ENCODE measurements around the gene SLC16A2. TPM values are rescaled to one million over a fixed set of nuclear protein-coding genes. Genes with fewer than 3 reads are reported as not detected.

Gene SLC16A2
- total and polyA plus RNA-seq, 8 donors: 16.4 to 29.6 (median 23.8) TPM

GRCh38 chrX:74437530-74437929 lies 16.2 kb downstream of the SLC16A2 start:
- H3K4me3 ChIP-seq: no peak overlapping the region
- no peaks in the 10 kb centered on the region for H3K4me1 ChIP-seq
- no peaks in the 10 kb centered on the region for H3K36me3 ChIP-seq
- no peaks in the 10 kb centered on the region for H3K27me3 ChIP-seq
- TF ChIP-seq CTCF (IDR thresholded peaks at IDR 0.05): no peak
- H3K27ac ChIP-seq: no peak overlapping the region
- intact Hi-C loops (cut with DNase I): no loop called here
- DNase-seq: no peak
- H3K9me3 ChIP-seq: no peaks in the 10 kb centered on the region
- ATAC-seq: no peak

- no peak overlapping the region for H3K4me3 ChIP-seq
- DNase-seq: no peak
- no peaks in the 10 kb centered on the region for H3K9me3 ChIP-seq
- H3K36me3 ChIP-seq: no peaks in the 10 kb centered on the region
- ATAC-seq: no peak
- no peaks in the 10 kb centered on the region for H3K4me1 ChIP-seq
- intact Hi-C loops (cut with DNase I): no loop called here
- TF ChIP-seq CTCF (IDR thresholded peaks at IDR 0.05): no peak
- no peaks in the 10 kb centered on the region for H3K27me3 ChIP-seq
- no peak overlapping the region for H3K27ac ChIP-seq
Observed at GRCh38 chrX:74438764-74439163, 17.5 kb downstream of the SLC16A2 start.

GRCh38 chrX:74445099-74445498 lies 23.8 kb downstream of the SLC16A2 start:
- H3K4me3 ChIP-seq: no peak overlapping the region
- TF ChIP-seq CTCF (IDR thresholded peaks at IDR 0.05): no peak
- DNase-seq: no peak
- no peaks in the 10 kb centered on the region for H3K4me1 ChIP-seq
- intact Hi-C loops (cut with DNase I): no loop called here
- H3K27me3 ChIP-seq: no peaks in the 10 kb centered on the region
- ATAC-seq: no peak
- no peak overlapping the region for H3K27ac ChIP-seq
- no peaks in the 10 kb centered on the region for H3K9me3 ChIP-seq
- no peaks in the 10 kb centered on the region for H3K36me3 ChIP-seq

- H3K4me3 ChIP-seq: no peak overlapping the region
- intact Hi-C loops (cut with DNase I): no loop called here
- no peak overlapping the region for H3K27ac ChIP-seq
- no peak for TF ChIP-seq CTCF (IDR thresholded peaks at IDR 0.05)
- DNase-seq: no peak
- H3K36me3 ChIP-seq: no peaks in the 10 kb centered on the region
- no peaks in the 10 kb centered on the region for H3K4me1 ChIP-seq
- H3K9me3 ChIP-seq: no peaks in the 10 kb centered on the region
- ATAC-seq: no peak
- no peaks in the 10 kb centered on the region for H3K27me3 ChIP-seq
Observed at GRCh38 chrX:74446876-74447275, 25.6 kb downstream of the SLC16A2 start.

- no peaks in the 10 kb centered on the region for H3K27me3 ChIP-seq
- H3K4me1 ChIP-seq: no peaks in the 10 kb centered on the region
- ATAC-seq: no peak
- intact Hi-C loops (cut with DNase I): no loop called here
- no peak overlapping the region for H3K27ac ChIP-seq
- no peak for DNase-seq
- no peaks in the 10 kb centered on the region for H3K36me3 ChIP-seq
- TF ChIP-seq CTCF (IDR thresholded peaks at IDR 0.05): no peak
- no peak overlapping the region for H3K4me3 ChIP-seq
- H3K9me3 ChIP-seq: no peaks in the 10 kb centered on the region
Observed at GRCh38 chrX:74448669-74449068, 27.4 kb downstream of the SLC16A2 start.
